ENCODE data around the gene MACROD2.

The MACROD2 gene

GRCh38 chr20:14986026-14986655 is 990.8 kb downstream of the MACROD2 start:
- POLR2A ChIA-PET = no interaction called here
- DNase-seq (ENCODE audit: extremely low spot score) = no peak
- CTCF ChIA-PET = interaction anchor here (1.4 kb wide), 1 partner anchor 11 kb away, joined by 3 read pairs; no protein-coding TSS in a partner anchor
- TF ChIP-seq CTCF (IDR thresholded peaks at IDR 0.05; ENCODE audit: control extremely low read depth, extremely low read depth, low read depth, missing control alignments) = no peak

GRCh38 chr20:14986656-14987055 is 991.3 kb downstream of the MACROD2 start:
- DNase-seq (ENCODE audit: extremely low spot score) = no peak
- no peak for TF ChIP-seq CTCF (IDR thresholded peaks at IDR 0.05; ENCODE audit: control extremely low read depth, extremely low read depth, low read depth, missing control alignments)
- CTCF ChIA-PET = interaction anchor here (1.4 kb wide), 1 partner anchor 11 kb away, joined by 3 read pairs; no protein-coding TSS in a partner anchor
- POLR2A ChIA-PET = no interaction called here

- POLR2A ChIA-PET = no interaction called here
- CTCF ChIA-PET = no interaction called here
Measured at GRCh38 chr20:14989535-14990290, 994.4 kb downstream of the MACROD2 start.

GRCh38 chr20:14991023-14991422 is 995.7 kb downstream of the MACROD2 start:
- TF ChIP-seq CTCF (IDR thresholded peaks at IDR 0.05; ENCODE audit: control extremely low read depth, extremely low read depth, low read depth, missing control alignments) = no peak
- CTCF ChIA-PET = no interaction called here
- DNase-seq (ENCODE audit: extremely low spot score) = no peak
- POLR2A ChIA-PET = no interaction called here

More at GRCh38 chr20:14989535-14990290, 994.4 kb downstream of the MACROD2 start:
- TF ChIP-seq CTCF (IDR thresholded peaks at IDR 0.05; ENCODE audit: control extremely low read depth, extremely low read depth, low read depth, missing control alignments) = no peak
- no peak for DNase-seq (ENCODE audit: extremely low spot score)

- DNase-seq (ENCODE audit: extremely low spot score) = no peak
- ChIA-PET CTCF (no interaction called here), POLR2A (no interaction called here)
- no peak for TF ChIP-seq CTCF (IDR thresholded peaks at IDR 0.05; ENCODE audit: control extremely low read depth, extremely low read depth, low read depth, missing control alignments)
Measured at GRCh38 chr20:14992153-14992552, 996.8 kb downstream of the MACROD2 start.

GRCh38 chr20:14992961-14993360 is 997.6 kb downstream of the MACROD2 start:
- ChIA-PET POLR2A (no interaction called here), CTCF (no interaction called here)
- no peak for TF ChIP-seq CTCF (IDR thresholded peaks at IDR 0.05; ENCODE audit: control extremely low read depth, extremely low read depth, low read depth, missing control alignments)
- no peak for DNase-seq (ENCODE audit: extremely low spot score)
